LHCN-M2 (cell line): Measurements from ENCODE around the gene RAB43. TPM values are rescaled to one million over a fixed set of nuclear protein-coding genes. Genes with fewer than 3 reads are reported as not detected.

ENCODE experiments used
- DNase-seq: peaks from one replicate; pipeline ENCODE4 v3.0.0-alpha.2; 2012; ENCODE audit warnings: low read depth
- total RNA-seq: library from RNA; depleted of rRNA; stranded (reverse); fragments of >200 nt; gene quantifications from 2 replicates; pipeline ENCODE4 v1.2.3, GENCODE V29; 2014

The RAB43 gene
- total RNA-seq, 1 experiment from 2014 or later, result 16.3 TPM

DNA sequence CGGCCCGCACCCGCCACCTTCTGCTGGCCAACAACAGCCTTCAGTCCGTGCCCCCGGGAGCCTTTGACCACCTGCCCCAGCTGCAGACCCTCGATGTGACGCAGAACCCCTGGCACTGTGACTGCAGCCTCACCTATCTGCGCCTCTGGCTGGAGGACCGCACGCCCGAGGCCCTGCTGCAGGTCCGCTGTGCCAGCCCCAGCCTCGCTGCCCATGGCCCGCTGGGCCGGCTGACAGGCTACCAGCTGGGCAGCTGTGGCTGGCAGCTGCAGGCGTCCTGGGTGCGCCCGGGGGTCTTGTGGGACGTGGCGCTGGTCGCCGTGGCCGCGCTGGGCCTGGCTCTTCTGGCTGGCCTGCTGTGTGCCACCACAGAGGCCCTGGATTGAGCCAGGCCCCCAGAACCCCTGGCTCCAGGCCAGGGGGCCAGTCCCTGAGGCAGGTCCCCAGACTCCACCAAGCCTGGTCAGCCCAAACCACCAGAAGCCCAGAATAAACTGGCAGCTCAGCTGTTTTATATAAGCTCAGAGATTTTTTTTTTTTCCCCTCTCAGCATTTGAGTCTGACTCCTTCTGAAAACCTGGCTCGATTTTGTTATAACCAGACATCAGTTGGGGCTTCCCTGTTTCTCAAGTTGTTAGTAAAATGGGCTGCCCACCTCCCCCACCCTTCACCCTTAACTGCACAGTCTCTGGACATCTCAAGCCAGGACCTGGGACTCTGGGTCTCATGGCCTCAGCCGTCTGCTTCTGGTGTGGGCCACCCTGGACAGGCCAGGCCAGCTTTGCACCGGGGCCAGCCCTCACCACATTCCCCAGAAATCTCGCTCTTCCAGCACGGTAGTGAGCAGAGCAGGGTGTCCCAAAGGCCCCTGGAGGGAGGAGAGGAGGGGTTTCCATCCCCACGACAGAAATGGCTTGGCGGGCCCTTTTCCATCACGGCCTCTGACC lies 59.4 kb downstream of the RAB43 start:
- DNase-seq, result no peak

- DNase-seq, result no peak
Observed at GRCh38 chr3:129061023-129061887, 60.3 kb downstream of the RAB43 start.

DNA sequence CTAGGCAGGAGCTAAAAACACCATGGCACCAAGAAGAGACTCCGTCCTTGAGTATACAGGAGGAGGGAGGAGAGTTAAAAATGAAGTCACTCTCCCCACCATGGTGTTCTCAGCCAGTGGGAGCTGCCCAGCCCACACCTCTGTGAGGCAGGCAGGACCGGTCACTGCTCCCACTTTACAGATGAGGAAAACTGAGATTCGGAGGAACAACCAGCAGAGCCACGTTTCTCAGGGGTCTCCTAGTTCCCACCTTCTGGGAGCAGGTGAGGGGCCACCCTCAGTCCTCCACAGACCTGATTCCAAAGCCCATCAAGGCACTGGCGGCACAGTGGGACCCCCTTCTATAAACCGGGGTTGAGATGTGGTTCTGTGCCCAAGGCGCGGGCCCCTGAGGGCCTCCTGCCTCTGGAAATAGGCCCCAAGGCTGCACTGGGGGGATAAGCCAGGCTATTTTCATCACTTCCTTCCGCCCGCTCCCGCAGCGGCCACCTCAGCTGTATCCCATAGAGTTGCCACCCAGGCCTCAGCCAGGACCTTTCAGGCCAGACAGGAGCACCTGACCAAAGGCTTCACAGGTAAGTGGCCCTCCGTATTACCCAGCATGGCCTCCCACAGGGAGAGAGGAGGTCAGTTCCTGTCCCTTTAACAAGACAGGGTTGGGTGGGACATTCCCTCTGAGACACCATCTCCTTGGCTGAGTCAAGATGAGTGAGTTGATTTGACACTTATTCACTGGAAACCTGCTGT lies 61.2 kb downstream of the RAB43 start, which contains the start of gene GP9:
GP9 (plus strand) TSS at position 504 of the 747 bp plus-strand sequence. CDS start 961 bp downstream, outside the sequence.
- DNase-seq, result no peak

- DNase-seq, result no peak
Observed at GRCh38 chr3:129059311-129059958, 62.2 kb downstream of the RAB43 start.

DNA sequence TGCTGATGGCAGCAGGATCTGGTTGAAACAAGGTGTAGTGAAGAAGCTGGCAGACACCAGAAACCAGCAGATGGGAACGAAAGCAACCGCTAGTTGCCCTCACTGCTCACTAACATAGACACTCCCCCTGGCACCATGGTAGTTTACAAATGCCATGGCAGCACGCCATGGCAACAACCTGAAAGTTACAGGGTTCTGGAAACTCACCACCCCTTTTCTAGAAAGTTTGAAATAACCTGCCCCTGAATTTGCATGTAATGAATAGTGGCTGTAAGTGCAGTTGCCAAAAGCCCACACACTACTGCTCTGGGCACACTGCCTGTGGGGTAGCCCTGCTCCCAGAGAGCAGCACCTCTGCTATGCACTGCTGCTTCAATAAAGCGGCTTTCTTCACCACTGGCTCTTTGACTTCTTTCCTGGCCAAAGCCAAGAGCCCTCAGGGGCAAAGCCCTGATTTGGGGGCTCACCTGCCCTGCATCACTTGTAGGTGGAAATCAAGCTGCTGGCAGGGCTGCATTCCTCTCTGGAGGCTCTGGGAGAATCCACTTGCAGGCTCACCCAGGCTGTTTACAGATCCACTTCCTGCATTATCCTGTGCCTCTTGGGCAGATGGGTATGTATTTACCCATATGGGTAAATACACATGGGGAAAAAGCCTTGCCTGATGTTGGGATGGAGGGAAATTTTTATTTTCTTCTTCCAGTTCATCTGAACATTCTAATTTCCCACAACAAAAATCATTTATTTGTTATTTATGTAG lies 63.0 kb downstream of the RAB43 start:
- DNase-seq, result no peak

- DNase-seq, result no peak
Observed at GRCh38 chr3:129057249-129057648, 64.4 kb downstream of the RAB43 start.

DNA sequence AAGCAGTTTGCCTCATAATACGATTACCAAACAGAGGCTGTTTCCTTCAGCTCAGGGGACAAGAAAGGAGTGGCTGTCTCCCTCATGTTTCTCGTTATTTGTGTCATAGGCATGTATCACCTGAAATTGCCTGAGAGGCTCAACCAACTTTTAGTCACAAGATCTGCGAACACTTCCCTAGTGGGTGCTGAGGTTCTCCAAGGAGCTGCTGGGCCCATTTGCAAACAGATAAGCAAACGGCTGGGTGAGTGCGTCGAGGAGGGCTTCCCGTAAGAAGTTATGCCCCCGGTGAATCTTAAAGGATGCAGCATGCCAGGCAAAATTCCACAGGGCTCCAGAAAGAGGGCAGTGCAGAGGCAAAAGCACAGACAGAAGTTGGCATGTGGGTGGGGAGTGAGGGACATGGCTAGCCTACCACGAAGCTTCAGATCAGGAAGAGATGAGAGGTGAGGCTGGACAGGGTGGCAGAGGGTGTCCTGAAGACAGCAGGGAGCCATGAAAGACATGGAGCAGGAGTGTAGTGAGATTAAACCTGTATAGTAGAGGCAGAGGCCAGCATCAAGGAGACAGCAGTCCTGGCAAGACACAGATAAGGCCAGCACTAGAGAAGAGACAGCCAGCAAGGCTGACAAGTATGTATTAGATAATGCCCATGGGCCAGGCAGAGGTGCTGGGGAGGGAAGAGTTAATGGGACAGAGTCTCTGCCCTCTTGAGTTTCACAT lies 65.0 kb downstream of the RAB43 start:
- DNase-seq, result no peak

DNA sequence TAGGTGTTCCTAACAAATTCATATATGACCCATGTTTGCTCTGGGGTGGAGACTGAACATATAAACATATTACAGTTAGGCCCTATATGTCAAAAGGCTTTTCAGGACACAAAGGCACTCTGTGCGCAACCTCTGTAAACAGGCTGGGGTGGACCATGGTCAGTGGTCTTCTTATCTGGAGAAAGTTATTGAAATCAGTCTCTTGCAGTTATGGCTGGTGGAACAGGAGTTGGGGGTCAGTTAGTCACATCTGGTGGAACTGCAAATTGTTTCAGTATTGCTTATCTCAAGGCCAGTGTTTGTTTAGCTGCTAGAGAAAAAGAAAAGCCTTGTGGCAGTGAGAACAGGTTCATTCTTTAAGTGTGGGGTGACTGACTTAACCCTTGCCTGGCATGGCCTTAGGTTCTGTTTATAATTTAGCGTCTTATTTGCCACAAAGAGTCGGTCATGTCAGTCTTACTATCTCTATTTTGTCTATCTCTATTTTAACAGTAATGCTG lies 66.9 kb downstream of the RAB43 start:
- DNase-seq, result no peak

DNA sequence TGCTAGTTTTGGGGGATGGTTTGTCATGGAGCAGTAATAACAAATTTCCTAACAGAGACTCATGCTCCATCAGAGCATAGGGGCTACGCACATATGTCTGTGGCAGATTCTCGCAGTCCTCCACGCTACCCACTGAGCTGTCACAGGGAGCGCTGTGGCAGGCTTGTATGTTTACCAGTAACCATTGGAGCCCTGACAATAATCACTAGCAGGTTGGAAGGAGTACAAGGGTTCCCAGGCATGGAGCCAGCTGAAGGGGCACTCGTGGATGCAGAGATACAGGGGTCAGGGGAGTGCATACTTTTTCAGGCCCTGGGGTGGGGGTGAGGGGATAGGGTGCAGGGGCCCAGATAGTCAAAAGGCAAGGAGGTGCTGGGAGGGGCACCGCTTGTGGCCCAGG lies 68.9 kb downstream of the RAB43 start:
- no peak for DNase-seq

DNA sequence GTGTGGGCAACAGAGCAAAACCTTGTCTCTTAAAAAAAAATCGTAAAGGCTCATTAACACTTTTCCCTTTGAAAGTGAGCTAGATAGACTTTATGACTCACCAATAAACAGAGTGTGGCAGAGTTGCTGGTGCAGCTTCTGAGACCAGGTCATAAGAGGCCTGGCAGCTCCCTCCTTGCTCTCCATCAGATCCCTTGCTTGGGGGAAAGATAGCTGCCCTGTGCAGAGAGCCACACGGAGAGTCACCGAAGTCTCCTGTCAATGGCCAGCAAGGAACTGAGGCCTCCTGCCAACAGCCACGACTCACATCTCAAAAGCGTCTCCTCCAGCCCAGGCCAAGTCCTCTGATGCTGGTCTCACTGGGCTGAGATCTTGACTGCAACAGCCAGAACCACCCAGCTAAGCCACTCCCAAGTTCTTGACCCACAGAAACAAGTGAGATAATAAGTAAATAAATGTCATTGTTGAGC lies 69.7 kb downstream of the RAB43 start:
- DNase-seq, result no peak

DNA sequence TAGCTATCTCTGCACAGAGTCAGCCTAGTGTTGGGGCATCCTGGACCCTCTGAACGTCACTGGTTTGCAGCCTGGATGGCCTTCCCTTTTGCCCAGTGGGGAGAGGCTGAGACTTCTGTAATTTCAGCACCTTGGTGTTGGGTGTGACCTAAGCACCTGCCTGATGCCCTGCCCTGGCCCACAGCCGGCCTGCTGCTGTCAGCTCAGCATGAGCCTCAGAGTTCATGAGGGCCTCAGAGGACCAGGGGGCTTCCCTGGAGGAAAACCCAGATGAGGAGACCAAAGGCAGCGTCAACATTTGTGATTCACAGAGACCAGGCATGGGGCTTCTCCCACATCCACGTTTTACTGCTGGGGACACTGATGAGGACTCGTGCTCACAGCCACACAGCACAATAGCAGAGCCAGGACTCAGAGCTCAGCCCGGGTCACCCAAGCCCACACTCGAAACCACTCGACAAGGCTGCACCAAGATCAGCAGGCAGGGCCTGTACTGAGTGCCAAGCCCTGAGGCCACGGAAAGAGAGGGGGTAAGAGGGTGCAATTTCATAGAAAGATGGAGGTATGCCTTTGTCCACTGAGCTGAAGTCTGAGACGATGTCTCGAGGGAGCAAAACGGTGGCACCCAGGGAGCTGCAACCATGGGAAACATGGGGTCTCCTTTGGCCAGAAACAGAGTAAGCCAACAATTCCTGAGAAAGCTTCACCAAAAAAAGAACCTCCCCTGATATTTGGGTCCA lies 70.9 kb downstream of the RAB43 start:
- no peak for DNase-seq

DNA sequence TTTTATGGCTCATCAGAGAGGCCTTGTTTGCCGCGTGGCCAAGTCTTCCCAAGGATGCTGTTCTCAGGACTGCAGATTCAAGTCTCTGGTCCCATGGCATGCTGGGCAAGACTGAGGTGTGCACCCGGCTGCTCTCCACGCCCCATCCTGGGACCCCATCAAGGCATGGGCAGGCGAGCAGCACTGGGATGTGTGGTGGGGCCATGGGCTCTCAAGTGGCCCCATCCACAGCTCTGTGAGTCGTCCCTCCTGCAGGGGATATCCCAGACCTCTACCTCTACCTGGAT lies 74.1 kb downstream of the RAB43 start:
- no peak for DNase-seq

GRCh38 chr3:129046732-129047552 lies 74.7 kb downstream of the RAB43 start:
- no peak for DNase-seq

DNA sequence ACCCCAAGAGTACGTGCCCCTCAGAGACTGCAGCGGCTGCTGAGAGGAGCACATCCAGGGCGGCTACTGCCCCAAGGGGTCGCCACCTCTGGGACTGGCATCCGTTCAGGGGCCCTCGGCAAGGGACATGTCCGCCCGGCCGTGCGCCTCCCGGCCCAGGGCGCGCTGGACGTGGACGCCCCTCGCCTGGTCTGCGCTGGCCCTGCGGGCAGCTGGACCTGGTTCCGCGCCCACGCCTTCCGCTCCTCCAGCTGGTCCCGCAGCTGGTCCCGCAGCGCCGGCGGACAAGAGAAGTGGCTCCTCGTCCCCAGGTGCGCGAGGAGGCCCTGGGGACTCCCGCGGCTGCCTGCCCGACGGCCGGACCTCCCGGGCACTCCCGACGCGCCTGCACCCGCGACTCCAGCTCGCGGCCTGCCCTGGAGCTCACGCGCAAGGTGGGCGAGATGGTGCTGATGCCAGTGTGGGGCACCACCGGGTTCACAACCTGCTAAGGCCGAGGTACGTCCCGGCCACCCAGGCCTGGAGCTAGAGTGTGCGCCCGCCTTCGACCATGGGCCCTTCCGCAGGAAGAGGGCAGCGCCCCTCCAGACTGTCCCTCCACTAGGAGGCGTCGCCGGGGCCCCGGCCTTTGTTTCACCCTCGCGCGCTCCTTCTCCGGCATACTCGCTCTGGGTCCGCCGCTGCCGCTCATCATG lies 75.4 kb downstream of the RAB43 start:
- DNase-seq, result no peak

DNA sequence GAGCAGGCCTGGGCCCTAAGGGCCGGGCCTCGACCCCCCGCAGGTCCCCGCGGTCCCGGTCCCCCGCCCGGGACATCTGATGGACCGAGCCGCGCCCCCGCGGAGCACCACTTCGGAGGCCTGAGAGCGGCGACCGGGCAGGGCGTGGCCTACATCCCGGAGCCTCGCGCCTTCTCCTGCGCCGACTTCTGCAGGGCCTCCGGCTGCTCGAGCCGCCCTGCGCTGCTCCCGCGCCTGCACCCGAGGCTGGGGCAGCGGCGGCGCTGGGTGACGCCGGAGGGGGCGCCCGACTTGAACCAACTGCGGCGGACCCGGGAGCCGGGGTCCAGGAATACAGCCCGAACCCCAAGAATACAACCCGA lies 75.9 kb downstream of the RAB43 start:
- DNase-seq, result no peak

- DNase-seq, result no peak
Observed at GRCh38 chr3:129040579-129041300, 80.9 kb downstream of the RAB43 start.

- no peak for DNase-seq
Observed at GRCh38 chr3:129040039-129040336, 81.6 kb downstream of the RAB43 start.
